NOMO-1 treated with DMSO at 0.1 percent for 48 hours (cell line): ENCODE results near the gene SLC25A21.
"Not testable (repeated sequence)": the region's sequence is repeated elsewhere in the genome, so short reads cannot be mapped to it uniquely, and the experiment has no call there.

Source experiments
- DNase-seq: peaks from one replicate; lab custom pipeline; 2025; ENCODE audit not compliant: unreplicated experiment; lab: John Stamatoyannopoulos, UW

The SLC25A21 gene

DNA sequence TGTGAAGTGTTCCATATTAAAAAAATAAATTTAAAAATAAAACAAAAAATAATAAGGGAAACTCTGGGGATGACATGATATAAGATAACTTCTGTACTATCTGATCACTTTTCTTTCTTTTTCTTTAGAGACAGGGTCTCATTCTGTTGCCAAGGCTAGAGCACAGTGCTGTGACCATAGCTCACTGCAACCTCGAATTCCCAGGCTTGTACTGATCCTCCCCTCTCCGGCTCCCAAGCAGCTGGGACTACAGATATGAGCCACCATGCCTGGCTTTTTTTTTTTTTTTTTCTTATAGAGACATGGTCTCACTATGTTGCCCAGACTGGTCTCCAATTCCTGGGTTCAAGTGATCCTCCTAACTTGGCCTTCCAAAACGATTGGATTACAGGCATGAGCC lies 14.9 kb upstream of the SLC25A21 start:
- DNase-seq, result no peak

DNA sequence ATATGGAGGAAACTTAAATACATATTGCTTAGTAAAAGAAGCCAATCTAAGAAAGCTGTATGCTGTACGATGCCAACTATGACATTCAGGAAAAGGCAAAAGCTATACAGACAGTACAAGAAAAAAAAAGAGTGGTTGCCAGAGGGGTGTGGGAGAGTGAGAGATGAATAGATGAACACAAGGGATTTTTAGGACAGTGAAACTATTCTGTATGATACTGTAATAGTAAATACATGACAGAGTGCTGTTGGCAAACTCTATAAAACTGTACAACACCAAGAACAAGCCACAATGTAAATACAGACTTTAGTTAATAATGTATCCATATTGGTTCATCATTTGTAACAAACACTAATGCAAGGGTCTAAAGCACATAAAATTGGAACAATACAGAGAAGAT lies 14.5 kb upstream of the SLC25A21 start:
- DNase-seq, result no peak

DNA sequence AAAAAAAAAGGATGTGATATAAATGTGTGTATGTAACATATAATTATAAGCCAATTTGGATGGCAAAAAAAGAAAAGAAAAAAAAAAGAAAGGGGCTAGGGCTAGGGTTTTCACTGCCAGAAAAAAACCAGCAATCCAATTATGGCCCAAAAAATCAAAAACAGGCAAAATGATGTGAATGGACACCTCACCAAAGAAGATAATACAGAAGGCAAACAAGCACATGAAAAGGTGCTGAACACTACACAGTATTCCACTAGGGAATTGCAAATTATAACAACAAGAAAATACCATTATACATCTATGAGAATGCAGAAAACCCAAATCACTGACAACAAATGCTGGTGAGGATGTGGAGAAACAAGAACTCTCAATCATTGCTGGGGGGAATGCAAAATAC lies 13.3 kb upstream of the SLC25A21 start:
- no peak for DNase-seq

DNA sequence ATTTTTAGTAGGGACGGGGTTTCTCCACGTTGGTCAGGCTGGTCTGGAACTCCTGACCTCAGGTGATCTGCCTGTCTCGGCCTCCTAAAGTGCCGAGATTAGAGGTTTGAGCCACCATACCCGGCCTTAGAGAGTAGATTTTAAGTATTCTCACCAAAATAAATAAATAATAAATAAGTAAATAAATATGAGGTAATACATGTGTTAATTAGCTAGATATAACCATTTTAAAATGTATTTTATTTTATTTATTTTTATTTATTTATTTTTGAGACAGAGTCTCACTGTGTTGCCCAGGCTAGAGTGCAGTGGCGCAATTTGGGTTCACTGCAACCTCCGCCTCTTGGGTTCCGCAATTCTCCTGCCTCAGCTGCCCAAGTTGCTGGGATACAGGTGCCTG lies 12.1 kb upstream of the SLC25A21 start:
- DNase-seq, result not testable (repeated sequence)

DNA sequence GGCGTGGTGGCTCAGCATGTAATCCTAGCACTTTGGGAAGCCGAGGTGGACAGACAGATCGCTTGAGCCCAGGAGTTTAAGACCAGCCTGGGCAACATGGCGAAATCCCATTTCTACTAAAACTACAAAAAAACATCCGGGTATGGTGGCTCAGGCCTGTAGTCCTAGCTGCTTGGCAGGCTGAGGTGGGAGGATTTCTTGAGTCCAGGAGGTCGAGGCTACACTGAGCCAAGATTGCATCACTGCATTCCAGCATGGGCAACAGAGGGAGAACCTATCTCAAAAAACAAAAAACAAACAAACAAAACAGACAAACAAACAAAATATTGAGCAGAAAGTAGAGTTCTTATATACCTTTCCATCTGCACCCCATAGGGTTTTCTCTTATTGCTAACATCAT lies 9.0 kb upstream of the SLC25A21 start:
- no peak for DNase-seq

DNA sequence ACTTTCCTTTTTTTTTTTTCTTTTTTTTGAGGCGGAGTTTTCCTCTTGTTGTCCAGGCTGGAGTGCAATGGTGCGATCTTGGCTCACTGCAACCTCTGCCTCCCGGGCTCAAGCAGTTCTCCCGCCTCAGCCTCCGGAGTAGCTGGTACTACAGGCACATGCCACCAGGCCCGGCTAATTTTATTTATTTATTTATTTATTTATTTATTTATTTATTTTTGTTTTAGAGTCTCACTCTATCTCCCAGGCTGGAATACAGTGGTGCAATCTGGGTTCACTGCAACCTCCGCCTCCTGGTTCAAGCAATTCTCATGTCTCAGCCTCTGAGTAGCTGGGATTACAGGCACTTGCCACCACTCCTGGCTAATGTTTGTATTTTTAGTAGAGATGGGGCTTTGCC lies 8.5 kb upstream of the SLC25A21 start:
- DNase-seq, result not testable (repeated sequence)

DNA sequence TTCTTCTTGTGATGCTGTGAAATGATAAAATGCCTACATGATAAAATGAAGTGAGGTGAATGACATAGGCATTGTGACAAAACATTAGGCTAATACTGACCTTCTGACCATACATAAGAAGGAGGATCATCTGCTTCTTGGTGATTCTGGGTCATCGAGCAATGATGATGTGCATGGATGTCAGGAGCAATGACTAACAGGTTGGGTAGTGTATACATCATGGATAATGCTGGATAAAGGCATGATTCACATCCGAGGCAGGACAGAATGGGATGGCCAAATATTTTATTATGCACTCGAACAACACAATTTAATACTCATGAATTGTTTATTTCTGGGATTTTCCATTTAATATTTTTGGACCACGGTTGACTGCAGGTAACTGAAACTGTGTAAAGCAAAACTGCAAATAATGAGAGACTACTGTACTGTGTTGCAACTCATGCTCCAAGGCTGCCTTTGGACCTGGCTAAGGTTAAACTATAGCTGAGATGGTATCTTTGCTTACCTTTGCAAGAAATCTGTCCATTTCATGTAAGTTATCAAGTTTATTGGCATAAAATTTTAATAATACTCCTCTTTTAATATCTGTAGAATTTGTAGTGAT lies 7.6 kb upstream of the SLC25A21 start:
- DNase-seq, result no peak

DNA sequence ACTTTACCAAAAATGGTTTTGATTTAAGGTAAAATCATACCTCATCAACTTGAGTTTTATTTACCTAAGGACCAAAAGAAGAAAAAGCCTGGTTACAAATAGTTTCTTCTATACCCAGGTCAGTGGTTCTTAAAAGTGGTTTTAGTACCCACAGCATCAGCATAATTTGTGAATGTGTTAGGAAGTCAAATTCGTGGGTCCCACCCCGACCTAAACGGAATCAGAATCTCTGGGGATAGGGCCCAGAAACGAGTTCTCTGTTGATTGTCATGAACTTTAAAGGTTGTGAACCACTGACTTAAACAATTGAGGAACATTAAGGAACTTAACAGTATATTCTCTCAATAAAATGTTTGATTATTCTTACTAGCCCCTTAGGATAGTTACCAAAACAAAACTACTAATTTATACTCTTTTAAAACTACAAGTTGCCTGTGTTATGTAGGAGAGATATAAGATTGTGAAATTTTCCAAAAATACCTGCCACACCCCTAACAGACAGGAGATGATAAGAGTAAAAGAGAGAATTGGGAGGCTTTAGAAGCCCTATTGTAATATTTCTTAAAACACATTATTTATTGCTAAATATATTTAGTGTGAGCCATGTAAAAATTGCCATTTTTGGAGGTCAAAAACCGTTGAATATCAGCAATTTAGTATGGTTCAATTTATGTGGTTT lies 669 bp upstream of the SLC25A21 start:
- no peak for DNase-seq

DNA sequence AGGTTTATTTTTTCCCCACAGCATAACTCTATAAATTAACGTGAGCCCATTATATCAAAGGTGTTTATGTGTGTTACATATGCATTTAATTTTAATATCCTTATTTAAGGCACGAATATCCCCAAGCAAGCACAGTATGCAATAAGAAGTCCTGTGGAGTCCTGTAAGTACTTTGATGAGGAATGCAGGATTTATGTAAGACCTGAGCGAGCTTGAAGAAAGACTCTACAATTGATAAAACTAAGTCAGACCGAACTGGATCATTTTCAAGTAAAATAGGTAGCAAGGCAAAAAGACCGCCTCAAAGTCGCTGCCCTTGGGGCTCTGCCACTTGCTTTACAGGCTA lies 755 bp downstream of the SLC25A21 start:
- DNase-seq, result no peak

DNA sequence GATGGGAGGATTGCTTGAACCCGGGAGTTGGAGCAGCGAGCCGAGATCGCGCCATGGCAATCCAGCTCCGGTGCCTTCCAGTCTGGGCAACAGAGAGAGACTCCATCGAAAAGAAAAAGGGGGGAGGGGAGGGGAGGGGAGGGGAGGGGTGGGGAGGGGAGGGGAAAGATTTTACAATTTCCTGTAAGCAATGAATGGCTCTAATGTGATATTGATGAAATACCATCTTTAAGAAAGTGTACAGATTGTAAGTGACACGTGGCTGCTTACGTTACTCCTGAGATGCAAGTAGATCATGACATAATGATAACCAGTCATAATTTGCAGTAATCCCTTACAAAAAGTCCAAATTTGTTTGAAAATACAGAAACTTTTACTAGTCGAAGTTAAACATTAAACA lies 1.4 kb downstream of the SLC25A21 start:
- no peak for DNase-seq

DNA sequence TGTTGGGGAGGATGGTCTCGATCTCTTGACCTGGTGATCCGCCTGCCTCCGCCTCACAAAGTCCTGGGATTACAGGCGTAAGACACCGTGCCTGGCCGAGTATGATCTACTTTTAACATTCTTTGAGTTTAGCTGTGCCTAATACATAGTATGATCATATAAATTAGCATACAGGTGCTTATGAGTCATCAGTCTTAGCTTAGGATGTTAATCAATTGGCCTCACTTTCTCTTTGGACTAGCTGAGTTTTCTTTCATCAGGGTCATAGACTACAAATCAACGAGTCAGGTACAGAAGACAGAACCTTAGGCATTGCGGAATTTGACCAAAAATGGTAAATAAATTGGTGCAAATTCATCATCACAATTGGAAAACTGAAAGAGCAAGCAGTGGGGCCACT lies 2.2 kb downstream of the SLC25A21 start:
- DNase-seq, result no peak

DNA sequence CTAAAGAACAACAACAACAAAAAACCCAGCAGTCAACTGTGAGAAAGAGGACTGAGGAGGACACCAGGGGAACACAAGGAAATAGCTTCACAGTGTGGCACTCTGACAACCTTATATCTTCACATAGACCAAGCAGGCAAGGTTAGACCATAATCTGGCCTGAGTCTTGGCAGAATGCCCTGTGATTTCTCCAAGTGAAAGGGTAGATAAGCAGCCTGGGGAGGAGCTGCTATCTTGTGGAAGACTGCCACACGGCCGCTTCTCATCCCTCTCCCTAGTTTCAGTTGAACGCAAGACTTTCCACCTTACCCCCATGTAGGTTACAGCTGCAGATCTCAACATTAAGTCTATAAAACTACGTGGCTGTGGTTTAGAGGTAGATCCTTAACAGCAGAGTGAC lies 3.7 kb downstream of the SLC25A21 start:
- no peak for DNase-seq

DNA sequence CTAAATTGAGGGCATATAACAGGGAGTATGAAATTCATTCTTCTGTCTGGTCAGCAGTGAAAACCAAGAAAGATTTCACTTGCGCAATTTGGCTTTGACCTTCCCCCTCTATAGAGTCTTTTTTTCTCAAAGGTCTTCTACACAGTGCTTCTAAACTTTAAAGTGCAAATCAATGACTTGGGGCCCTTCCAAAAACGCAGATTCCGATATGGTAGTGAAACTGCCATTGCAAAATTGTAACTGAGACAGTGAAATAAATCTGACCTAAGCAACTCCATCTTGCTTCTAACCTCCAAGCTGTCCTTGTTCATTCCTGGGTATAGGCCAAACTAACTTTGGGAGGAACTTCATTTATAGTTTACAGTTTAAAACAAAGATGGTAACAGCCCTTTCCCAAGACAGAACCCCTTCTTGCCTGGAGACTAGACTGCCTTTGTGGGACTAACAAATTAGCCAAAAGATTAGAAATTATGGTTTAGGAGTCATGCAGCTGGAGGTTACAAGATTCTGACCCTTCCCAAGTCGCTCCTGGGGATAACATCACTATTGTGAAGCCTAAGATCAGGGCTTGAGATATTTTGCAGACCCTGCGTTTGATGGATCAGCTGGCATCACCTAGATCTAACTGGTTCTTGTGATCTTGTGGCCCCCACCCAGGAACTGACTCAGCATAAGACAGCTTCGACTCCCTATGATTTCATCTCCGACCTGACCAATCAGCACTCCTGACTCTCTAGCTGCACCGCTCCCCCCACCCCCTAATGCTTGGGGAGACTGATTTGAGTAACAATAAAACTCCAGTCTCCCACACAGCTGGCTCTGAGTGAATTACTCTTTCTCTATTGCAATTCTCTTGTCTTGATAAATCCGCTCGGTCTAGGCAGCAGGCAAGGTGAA lies 5.0 kb downstream of the SLC25A21 start:
- no peak for DNase-seq

DNA sequence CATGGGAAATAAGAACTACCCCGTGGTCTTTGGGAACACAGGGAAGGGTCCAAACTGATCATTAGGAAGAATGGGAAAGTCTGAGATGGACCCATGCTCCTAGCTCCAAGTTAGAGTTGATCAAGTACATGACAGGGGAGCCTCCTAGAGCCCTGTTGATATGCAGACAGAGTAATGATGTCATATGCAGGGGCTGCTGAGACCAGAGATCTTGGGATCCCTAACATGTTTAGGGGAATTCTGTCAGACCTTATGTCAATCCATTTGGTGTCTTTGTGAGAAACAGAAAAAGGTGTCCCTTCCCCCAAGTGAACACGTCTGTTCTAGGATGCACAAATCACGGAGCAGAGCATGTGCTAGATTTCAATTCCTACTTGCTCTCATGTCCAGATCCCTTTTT lies 6.6 kb downstream of the SLC25A21 start:
- no peak for DNase-seq

DNA sequence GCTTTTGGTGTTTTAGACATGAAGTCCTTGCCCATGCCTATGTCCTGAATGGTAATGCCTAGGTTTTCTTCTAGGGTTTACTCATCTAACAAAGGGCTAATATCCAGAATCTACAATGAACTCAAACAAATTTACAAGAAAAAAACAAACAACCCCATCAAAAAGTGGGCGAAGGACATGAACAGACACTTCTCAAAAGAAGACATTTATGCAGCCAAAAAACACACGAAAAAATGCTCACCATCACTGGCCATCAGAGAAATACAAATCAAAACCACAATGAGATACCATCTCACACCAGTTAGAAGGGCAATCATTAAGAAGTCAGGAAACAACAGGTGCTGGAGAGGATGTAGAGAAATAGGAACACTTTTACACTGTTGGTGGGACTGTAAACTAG lies 10.1 kb downstream of the SLC25A21 start:
- not testable (repeated sequence) for DNase-seq

DNA sequence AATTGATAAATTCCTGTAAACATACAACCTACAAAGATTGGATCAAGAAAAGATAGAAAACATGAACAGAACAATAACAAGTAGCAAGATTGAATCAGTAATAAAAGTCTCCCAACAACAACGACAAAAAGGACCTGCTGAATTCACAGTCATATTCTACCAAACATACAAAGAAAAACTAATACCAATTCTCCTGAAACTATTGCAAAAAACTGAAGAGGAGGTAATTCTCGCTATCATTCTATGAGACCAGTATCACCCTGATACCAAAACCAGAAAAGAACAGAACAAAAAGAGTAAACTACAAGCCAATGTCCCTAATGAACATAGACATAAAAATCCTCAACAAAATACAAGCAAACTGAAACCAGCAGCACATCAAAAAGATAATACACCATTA lies 14.4 kb downstream of the SLC25A21 start:
- DNase-seq, result no peak

DNA sequence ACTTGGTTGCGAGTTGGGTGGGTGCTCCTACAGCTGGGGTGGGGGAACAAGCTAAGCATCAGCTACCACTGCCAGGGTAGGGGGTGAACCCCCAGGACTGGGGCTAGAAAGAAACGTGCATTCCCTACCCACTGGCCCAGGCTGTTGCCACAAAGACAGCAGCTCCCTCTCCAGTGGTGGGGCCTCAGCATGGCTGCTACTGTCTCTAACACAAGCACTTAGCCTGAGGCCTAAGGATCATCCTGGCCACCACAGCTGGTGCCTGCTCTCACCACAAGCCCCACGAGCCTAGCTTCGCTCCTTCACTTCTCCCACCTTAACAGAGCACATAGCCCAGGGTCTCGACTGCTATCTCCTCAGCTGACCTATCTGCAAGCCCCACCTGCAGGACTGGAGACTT lies 18.9 kb downstream of the SLC25A21 start:
- no peak for DNase-seq

DNA sequence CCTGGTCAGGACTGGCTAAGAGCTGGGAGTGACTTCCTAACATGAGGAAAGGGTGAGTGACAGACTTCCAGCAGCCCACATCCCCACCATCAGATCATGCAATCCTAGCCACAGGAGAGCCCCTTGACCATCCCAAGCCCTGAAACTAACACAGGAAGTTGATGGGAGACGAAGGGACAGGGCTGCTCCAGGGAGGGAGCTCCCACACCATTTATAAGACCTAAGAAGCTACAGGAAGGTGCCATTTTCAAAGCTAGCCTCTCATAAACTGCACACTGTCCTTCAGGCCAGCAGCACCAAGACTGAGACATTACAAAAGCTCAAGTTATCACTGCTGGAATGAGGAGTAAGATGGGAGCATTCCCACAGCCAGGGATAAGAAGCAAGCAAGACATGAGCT lies 19.4 kb downstream of the SLC25A21 start:
- no peak for DNase-seq

DNA sequence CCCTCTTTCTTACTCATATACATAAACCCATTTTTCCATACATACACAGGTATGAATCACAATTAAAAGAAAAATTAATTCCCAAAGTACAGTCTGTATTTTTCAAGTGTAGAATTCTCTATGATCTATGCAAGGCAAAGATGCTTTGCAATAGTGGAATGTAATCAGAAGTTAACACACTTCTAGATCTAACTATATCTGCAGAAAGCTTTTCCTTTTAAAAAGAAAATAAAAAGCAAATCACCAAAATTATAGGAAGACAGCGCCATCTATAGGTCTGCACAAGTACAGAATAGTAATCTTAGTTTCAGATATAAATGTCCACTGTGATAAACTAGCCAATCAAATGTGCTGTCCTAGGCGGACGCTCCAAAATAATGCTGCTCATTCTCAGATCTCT lies 22.0 kb downstream of the SLC25A21 start:
- peak; percentile 59 for DNase-seq

DNA sequence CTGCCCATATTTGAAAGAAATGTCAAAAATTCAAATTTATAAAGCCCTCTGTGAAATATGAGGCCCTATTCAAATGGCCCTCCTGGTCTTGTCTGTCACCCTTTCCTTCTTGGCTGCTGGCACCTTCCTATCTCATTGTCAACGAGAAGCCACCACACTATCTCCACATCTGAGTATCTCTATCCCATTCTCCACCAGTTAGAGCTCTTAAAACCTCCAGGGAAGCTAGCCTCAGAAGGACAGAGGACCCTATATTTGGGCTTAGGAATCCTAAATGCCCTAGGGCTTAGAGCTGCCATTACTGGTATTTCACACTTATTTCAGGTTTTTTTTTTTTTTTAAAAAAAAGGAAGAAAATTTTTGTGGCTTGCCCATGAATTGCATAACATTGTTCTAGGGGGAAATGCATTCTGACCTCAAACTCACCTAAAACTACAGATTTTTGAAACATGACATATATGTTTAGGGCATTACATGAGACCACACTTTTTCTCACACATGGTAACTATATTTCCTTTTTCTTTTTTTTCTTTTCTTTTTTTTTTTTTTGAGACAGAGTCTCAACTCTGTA lies 25.0 kb downstream of the SLC25A21 start:
- DNase-seq, result peak; percentile 72

DNA sequence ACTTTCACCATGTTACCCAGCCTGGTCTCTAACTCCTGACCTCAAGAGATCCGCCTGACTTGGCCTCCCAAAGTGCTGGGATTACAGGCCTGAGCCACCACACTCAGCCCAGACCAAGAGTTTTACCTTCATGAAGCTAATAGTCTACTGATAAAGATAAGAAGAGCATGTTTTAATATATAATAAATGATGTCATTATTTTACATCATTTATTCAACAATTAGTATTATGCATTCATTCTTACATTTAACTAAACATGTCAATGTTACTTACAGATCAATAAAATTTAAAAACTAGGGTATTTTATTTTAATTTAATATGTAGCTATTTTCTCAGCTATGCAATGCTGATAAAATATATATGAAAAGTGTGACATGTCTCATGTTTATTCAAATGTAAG lies 26.0 kb downstream of the SLC25A21 start:
- not testable (repeated sequence) for DNase-seq

DNA sequence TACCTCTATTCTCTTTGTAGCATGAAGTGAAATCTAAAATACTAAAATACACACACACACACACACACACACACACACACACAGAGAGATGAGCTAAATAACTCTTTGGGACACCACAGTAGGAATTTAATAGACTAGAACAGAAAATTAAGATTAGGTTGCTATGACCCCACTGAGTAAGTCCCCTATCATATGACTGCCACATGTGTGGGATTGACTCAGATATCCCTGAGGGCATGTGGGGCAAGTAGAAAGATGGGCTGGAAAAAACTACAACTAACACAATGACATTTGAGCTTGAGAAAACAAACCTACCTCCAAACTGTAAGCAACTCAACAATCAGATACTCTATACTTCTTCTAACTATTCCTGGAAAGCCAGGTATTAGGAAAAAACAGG lies 27.0 kb downstream of the SLC25A21 start:
- DNase-seq, result no peak
